B cell (primary cell): ENCODE results near the gene NAV2.

Experiments used
- CTCF ChIP-seq: fragments of 200-600 bp; IDR thresholded peaks from one replicate; pipeline ENCODE4 v1.8.0; 2022; ENCODE audit warnings: antibody characterized with exemption, mild to moderate bottlenecking
- EZH2 ChIP-seq: IDR thresholded peaks from 2 replicates; pipeline ENCODE4 v1.6.1; 2012; ENCODE audit warnings: borderline replicate concordance, low read depth, mild to moderate bottlenecking, moderate library complexity, low read length; ENCODE audit not compliant: insufficient read depth, poor library complexity, severe bottlenecking

GRCh38 chr11:19690885-19691284 lies 21.8 kb upstream of the NAV2 start:
- TF ChIP-seq CTCF (no peak), EZH2 (no peak)
